ENCODE results near the gene CFAP73. TPM values are rescaled to one million over a fixed set of nuclear protein-coding genes. Genes with fewer than 3 reads are reported as not detected.
"Not testable (repeated sequence)": the region's sequence is repeated elsewhere in the genome, so short reads cannot be mapped to it uniquely, and the experiment has no call there.

CFAP73 gene
- total and polyA plus RNA-seq, 7 donors: 0.42 to 0.60 (median 0.46) TPM; not detected in 4

- TF ChIP-seq CTCF (IDR thresholded peaks at IDR 0.05) (no peak), POLR2A (IDR thresholded peaks at IDR 0.05) (no peak), POLR2AphosphoS5 (IDR thresholded peaks at IDR 0.05) (no peak)
- WGBS, 2 donors: 83 to 88% methylated on average over 4 of the region's 4 CpGs
- no peak for DNase-seq
- H3K36me3 ChIP-seq: no peaks in the 10 kb centered on the region
- H3K9me3 ChIP-seq: no peaks in the 10 kb centered on the region
- H3K4me3 ChIP-seq: no peak overlapping the region
- H3K4me1 ChIP-seq: peaks cover 0 to 5% (median 0%) of the 10 kb centered on the region in 4 donors
- H3K27me3 ChIP-seq: no peaks in the 10 kb centered on the region
- no peak overlapping the region for H3K27ac ChIP-seq
- intact Hi-C loops (cut with DNase I): no loop called here
Measured at GRCh38 chr12:113202300-113203075, 53.0 kb downstream of the CFAP73 start.

- no peak for DNase-seq
- TF ChIP-seq EP300 (IDR thresholded peaks at IDR 0.05): no peak
- TF ChIP-seq POLR2AphosphoS5 (IDR thresholded peaks at IDR 0.05): no peak
- no peak for TF ChIP-seq CTCF (IDR thresholded peaks at IDR 0.05)
- no peak for TF ChIP-seq POLR2A (IDR thresholded peaks at IDR 0.05)
- H3K9me3 ChIP-seq: no peaks in the 10 kb centered on the region
- intact Hi-C loops (cut with DNase I): no loop called here
- no peaks in the 10 kb centered on the region for H3K27me3 ChIP-seq
- no peaks in the 10 kb centered on the region for H3K36me3 ChIP-seq
- no peak overlapping the region for H3K27ac ChIP-seq
- 89 to 91% methylated on average over 8 of the region's 8 CpGs for WGBS, 2 donors
- peaks cover 0 to 5% (median 0%) of the 10 kb centered on the region in 4 donors for H3K4me1 ChIP-seq
- no peak overlapping the region for H3K4me3 ChIP-seq
Measured at GRCh38 chr12:113203852-113204760, 54.6 kb downstream of the CFAP73 start.

- H3K4me1 ChIP-seq: peaks cover 0 to 5% (median 0%) of the 10 kb centered on the region in 4 donors
- TF ChIP-seq POLR2AphosphoS5 (IDR thresholded peaks at IDR 0.05) (no peak), EP300 (IDR thresholded peaks at IDR 0.05) (no peak), CTCF (IDR thresholded peaks at IDR 0.05) (no peak)
- intact Hi-C loops (cut with DNase I): no loop called here
- DNase-seq: no peak
- no peaks in the 10 kb centered on the region for H3K27me3 ChIP-seq
- 78 to 89% methylated on average over 3 of the region's 3 CpGs for WGBS, 2 donors
- no peaks in the 10 kb centered on the region for H3K9me3 ChIP-seq
- H3K36me3 ChIP-seq: no peaks in the 10 kb centered on the region
- H3K27ac ChIP-seq: no peak overlapping the region
- no peak overlapping the region for H3K4me3 ChIP-seq
Measured at GRCh38 chr12:113204804-113205203, 55.3 kb downstream of the CFAP73 start.

GRCh38 chr12:113206802-113207201 is 57.3 kb downstream of the CFAP73 start:
- DNase-seq; H3K9me3 ChIP-seq; intact Hi-C loops (cut with DNase I); H3K4me1 ChIP-seq; H3K27ac ChIP-seq; H3K36me3 ChIP-seq; H3K27me3 ChIP-seq; H3K4me3 ChIP-seq: not testable (repeated sequence)
- 96 to 97% methylated on average over 5 of the region's 5 CpGs for WGBS, 2 donors

GRCh38 chr12:113207613-113208040 is 58.1 kb downstream of the CFAP73 start:
- 57 to 79% methylated on average over 6 of the region's 6 CpGs for WGBS, 2 donors
- TF ChIP-seq POLR2A (IDR thresholded peaks at IDR 0.05): no peak
- no peak for TF ChIP-seq POLR2AphosphoS5 (IDR thresholded peaks at IDR 0.05)
- Histone ChIP-seq H3K27me3 (no peaks in the 10 kb centered on the region), H3K27ac (peak overlapping the region in 1 of 4 donors; percentile 49), H3K4me3 (no peak overlapping the region), H3K9me3 (no peaks in the 10 kb centered on the region), H3K4me1 (no peaks in the 10 kb centered on the region), H3K36me3 (no peaks in the 10 kb centered on the region)
- no peak for DNase-seq
- intact Hi-C loops (cut with DNase I): no loop called here

Data from sigmoid colon (tissue), 7 donors.